ENCODE measurements around the gene CRY2.
A peak's percentile ranks its signal among the peaks of the same experiment; 100 is the strongest.

The CRY2 gene

DNA sequence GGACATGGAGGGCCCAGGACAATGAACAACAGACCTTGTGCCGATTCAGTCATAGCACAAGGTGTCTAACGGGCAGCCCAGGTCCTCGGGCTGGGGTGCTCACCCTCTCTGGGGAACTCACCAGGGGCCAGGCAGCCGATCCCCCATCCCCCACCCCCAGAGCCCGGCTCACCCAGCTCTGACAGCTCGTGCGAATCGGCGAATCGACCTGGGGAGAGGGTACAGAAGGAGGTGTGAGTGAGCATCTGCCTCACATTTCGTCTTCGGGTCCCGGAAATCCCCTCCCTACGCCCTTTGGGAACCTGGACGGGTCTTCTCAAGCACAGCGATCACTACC, 70.0 kb downstream of the CRY2 start:
- TF ChIP-seq, protein P1, sequence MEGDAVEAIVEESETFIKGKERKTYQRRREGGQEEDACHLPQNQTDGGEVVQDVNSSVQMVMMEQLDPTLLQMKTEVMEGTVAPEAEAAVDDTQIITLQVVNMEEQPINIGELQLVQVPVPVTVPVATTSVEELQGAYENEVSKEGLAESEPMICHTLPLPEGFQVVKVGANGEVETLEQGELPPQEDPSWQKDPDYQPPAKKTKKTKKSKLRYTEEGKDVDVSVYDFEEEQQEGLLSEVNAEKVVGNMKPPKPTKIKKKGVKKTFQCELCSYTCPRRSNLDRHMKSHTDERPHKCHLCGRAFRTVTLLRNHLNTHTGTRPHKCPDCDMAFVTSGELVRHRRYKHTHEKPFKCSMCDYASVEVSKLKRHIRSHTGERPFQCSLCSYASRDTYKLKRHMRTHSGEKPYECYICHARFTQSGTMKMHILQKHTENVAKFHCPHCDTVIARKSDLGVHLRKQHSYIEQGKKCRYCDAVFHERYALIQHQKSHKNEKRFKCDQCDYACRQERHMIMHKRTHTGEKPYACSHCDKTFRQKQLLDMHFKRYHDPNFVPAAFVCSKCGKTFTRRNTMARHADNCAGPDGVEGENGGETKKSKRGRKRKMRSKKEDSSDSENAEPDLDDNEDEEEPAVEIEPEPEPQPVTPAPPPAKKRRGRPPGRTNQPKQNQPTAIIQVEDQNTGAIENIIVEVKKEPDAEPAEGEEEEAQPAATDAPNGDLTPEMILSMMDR (conservative IDR thresholded peaks at IDR 0.05; ENCODE audit: low read depth, low read length), result no peak
- H3K4me3 ChIP-seq (ENCODE audit: low read length), result peak overlapping the region; percentile 98
- no peak for DNase-seq (ENCODE audit: low read depth)

DNA sequence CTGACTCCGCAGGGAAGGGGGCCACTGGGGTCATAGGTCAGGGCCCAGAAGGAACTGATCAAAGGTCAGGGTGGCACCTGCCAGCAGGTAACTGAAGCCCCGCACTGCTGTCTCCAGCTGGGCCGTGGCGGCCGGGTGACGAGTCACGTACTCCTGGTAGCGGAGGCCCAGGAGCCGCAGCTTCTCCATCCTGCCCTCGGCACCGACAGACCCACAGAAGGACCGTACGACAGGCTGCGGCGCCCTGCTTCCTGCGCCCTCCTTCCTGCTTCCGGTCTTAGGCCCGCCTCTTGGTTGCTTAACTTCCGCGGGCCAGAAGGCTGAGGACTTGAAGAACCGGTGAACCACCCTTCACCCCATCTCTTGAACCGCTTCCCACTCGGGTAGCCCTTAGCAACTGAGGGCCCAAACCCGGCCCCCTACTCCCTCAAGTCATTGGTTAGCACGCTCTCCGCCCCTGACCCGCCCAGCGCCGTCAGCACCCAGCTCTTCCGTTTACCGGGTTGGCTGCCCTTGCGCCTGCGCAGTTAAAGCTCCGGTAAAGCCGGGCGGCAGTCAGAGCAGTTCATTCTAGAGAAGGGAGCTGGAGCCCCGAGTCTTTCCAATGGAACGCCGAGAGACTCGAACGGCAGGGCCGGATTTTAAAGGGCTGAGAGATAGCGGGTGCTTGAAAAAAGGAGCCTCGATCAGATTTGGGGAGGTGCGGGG, 70.5 kb downstream of the CRY2 start, which contains the start of gene PEX16:
Gene PEX16, minus strand, starts transcription at position 255 of the 708 bp plus-strand sequence. Its CDS starts 66 bp downstream, at position 189.
- H3K4me3 ChIP-seq (ENCODE audit: low read length), result peak within 1 kb of the TSS; percentile 98
- TF ChIP-seq, protein P1 (conservative IDR thresholded peaks at IDR 0.05; ENCODE audit: low read depth, low read length), result no peak
- peak; percentile 98 for DNase-seq (ENCODE audit: low read depth)

DNA sequence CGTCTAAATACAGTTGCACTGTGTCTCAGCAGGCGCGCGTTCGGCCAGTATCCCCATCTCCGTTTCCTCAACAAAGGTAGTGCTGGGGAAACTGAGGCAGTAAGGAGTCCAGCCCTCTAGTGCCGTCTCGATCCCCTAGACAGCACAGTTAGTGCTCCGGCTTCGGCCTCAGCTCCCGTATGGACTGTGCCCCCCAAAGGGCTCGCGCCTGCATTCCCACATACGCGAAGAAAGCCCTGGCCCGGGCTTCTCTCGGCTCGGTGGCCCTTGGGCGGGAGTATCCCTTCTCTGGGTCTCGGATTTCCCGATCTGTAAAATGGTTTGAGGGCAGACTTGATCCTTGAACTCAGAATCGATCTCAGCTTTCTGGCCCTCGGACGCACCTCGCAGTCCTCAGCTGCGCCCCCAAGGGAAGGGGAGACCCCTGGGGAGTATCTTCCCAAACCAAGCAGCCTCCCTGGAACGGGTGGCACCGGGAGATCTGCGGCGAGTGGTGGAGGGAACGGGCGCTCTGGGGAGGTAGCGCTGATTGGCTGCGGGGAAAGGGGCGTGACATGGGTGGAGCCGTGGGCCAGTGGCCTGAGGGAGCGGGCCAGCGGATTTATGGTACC, 71.2 kb downstream of the CRY2 start:
- H3K4me3 ChIP-seq (ENCODE audit: low read length), result peak overlapping the region; percentile 98
- peak; percentile 15 for DNase-seq (ENCODE audit: low read depth)
- TF ChIP-seq, protein P1 (conservative IDR thresholded peaks at IDR 0.05; ENCODE audit: low read depth, low read length), result no peak

DNA sequence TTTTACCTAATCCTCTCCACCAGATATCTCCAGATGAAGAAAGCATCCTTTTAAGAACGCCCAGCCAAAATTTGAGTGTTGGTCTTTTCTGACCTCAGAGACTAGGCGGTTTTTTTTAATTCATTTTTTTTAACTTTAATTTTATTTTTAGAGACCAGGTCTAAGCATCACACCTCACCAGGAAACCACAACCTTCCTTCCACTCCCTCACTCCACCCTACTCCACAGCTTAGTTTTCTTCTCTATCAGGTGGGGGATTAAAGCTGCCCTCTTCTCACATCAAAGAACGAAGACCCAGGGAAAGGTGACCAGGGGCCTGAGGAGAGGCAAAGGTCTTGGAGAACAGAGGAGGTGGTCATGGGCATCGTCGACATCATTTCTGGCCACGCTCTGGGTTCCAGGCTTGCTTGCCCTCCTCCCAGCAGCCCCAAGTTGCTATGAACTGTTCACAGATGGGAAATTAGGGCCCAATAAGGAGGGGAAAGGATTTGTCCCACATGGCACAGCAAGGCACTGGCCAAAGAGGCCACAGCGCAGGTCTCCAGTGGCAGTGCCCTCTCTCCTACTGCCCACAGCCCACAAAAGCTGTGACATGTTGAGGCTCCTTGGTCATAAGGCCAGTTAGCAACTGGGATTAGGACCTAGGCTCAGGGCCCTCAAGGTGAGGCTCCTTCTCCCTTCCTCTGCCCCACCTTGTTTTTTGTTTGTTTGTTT, 71.8 kb downstream of the CRY2 start:
- no peak overlapping the region for H3K4me3 ChIP-seq (ENCODE audit: low read length)
- DNase-seq (ENCODE audit: low read depth), result no peak
- TF ChIP-seq, protein P1 (conservative IDR thresholded peaks at IDR 0.05; ENCODE audit: low read depth, low read length), result no peak

DNA sequence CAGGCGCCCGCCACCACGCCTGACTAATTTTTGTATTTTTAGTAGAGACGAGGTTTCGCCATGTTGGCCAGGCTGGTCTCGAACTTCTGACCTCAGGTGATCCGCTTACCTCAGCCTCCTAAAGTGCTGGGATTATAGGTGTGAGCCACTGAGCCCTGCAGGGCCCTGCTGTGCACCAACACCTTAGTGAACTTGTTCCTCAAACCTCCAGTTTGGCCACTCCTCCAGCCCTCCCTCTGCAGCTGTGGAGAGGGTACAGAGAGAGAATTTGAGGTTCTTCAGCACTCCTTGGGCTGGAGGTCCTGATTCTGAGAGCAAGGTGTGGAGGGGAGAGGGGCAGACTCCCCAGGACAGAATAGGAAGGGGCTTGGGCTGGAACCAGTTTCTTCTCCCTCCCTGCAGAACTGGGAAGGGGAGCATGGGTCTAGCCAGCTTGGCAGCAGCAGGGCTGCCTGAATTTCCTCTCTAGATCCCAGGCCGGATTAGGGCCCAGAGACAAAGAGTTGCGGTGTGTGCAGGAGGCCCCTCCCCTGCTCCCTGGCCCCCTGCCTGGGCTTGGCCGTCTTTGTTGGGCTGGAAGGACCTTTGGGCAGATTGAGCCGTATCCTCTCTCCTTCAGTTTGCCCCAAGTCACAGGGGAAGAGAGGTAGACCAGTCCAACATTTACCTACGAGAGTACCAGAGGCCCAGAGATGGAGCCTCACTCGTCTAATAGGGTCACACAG, 72.7 kb downstream of the CRY2 start:
- H3K4me3 ChIP-seq (ENCODE audit: low read length), result no peak overlapping the region
- no peak for DNase-seq (ENCODE audit: low read depth)
- TF ChIP-seq, protein P1 (conservative IDR thresholded peaks at IDR 0.05; ENCODE audit: low read depth, low read length), result no peak

DNA sequence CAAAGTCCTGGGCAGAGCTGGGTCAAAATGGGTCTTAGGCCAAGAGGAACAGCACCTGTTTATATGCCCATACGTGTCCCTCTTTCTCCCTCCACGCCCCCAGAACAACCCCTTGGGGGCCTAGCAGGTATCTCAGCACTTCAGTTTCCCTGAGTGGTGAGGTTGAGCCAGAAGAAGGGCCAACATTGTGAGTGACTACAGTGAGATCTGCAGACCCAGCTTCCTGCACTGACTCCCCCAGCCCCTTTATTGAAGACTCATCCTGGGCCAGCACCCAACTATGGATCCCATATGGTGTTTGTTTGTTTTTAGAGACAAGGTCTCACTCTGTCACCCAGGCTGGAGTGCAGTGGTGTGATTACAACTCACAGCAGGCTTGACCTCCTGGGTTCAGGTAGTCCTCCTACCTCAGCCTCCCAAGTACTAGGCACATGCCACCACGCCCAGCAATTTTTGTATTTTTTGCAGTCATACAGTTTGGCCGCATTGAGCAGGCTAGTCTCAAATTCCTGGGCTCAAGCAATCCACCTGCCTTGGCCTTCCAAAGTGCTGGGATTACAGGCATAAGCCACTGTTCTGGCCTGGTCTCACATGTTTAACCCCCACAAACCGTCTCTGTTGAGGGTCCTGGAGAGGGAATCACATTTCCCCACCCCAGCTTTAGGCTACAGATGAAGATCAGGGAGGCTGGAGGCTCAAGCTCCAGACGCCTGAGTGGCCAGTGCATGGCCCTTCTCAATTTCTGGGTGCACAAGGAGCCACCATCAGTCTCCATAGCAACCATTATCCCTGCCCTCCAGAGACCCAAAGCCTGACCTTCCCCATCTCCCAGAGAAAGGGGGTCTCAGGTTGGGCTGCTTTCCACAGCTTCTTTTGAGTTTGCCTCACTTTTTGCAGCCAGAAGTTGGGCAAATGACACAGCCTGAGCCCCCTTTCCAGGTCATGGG, 73.5 kb downstream of the CRY2 start:
- H3K4me3 ChIP-seq (ENCODE audit: low read length), result no peak overlapping the region
- TF ChIP-seq, protein P1 (conservative IDR thresholded peaks at IDR 0.05; ENCODE audit: low read depth, low read length), result no peak
- DNase-seq (ENCODE audit: low read depth), result no peak

Data from retinal pigment epithelial cell (primary cell).